Endothelial cell of hepatic sinusoid (primary cell): ENCODE results near the gene ARHGAP33.

Experiments used
- in situ Hi-C: cut with HindIII; loops from 2 replicates; pipeline ENCODE4 v1.10.0; 2017; ENCODE audit warnings: low sequenced_read_pairs

Gene ARHGAP33

GRCh38 chr19:35822579-35822978, 47.2 kb downstream of the ARHGAP33 start:
- in situ Hi-C loops, result no loop called here

GRCh38 chr19:35824150-35824549, 48.8 kb downstream of the ARHGAP33 start:
- in situ Hi-C loops, result no loop called here

GRCh38 chr19:35828692-35829301, 53.4 kb downstream of the ARHGAP33 start:
- in situ Hi-C loops, result no loop called here

- in situ Hi-C loops, result loop anchor here (10.0 kb wide), 3 partner anchors 96 to 306 kb away; partner anchors contain the start of gene SBSN
These were observed 55.6 kb downstream of the ARHGAP33 start for GRCh38 chr19:35830986-35831385.

GRCh38 chr19:35832054-35832453, 56.7 kb downstream of the ARHGAP33 start:
- in situ Hi-C loops, result loop anchor here (10.0 kb wide), 3 partner anchors 97 to 307 kb away; partner anchors contain the start of gene SBSN

GRCh38 chr19:35833972-35834371, 58.6 kb downstream of the ARHGAP33 start:
- in situ Hi-C loops, result loop anchor here (10.0 kb wide), 3 partner anchors 99 to 309 kb away; partner anchors contain the start of gene SBSN

- in situ Hi-C loops, result loop anchor here (10.0 kb wide), 3 partner anchors 101 to 311 kb away; partner anchors contain the start of gene SBSN
These were observed 60.7 kb downstream of the ARHGAP33 start for GRCh38 chr19:35836096-35836495.
